Fibroblast of skin of right quadriceps (primary cell): ENCODE measurements around the gene PHF3.
A peak's percentile ranks its signal among the peaks of the same experiment; 100 is the strongest.

Experiments used
- DNase-seq: peaks from one replicate; pipeline ENCODE4 v3.0.0-alpha.2; 2013

PHF3 gene

GRCh38 chr6:63644668-63645326, 9.2 kb downstream of the PHF3 start:
- no peak for DNase-seq

GRCh38 chr6:63649269-63649668, 13.7 kb downstream of the PHF3 start:
- DNase-seq = no peak

- DNase-seq = no peak
These were observed 14.3 kb downstream of the PHF3 start for GRCh38 chr6:63649847-63650265.

DNA sequence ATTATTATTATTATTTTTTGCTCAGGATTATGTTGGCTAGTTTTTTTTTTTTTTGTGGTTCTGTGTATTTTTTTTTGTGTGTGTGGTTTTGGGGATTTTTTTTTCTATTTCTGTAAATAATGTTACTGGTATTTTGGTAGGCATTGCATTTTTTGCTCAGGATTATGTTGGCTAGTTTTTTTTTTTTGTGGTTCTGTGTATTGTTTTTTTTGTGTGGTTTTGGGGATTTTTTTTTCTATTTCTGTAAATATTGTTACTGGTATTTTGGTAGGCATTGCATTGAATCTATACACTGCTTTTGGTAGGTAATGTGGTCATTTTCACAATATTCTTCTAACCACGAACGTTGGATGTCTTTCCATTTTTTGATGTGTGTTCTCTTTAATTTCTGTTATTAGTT, 17.4 kb downstream of the PHF3 start:
- DNase-seq = no peak

DNA sequence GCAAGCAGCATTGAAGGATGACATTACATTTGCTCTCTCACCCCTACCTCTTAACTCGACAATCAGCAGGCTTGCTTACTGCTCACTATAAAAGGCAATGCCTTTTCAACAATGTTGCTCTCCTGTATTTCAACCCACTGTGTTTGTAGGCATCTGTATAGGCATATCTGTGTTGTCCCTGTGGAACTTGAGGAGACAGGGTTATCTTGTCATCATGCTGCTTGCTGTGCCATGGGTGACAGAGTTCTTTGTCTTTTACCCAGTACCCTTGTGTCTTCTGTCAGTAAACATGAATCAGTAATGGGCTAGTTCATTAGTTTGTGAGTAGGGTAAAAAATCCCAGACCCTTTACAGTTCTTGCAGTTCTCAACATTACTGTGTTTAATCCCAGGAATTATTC, 25.2 kb downstream of the PHF3 start:
- no peak for DNase-seq

- DNase-seq = no peak
These were observed 26.2 kb downstream of the PHF3 start for GRCh38 chr6:63661769-63662168.

DNA sequence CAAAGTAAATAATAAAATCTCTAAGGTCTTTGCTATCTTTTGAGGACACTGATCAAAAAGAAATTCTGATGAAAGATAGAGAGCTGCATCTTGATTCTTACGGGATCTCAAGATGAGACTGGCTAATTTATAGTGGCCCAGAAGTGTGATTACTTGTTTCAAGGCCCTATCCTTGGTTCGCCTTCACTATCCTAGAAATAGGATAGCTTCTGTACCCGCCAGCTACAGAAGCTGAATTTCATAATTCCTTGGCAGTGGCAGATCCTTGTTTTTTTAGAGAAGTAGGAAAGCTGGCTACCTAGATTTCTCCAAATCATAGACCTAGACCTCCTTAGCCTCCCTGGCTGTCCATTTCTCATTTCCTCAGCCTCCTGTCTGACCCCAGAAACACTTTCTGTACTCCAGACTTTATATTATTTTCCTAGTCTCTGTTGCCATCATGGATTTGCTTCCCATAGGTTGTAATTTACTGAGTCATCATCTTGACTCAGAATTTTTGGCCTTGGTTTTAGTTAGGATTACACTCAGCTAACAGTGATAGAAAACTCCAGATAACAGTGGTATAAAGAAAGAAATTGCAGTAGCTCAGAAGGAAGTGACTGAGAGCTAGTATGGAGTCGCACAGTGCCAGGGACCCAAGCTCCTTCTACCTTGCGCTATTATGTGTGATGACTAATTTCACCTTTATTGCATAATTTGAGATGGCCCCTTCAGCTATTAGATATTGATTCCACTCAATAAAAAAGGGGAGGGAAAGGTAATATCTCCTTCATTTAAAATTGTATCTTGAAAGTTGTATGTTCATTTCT, 27.7 kb downstream of the PHF3 start:
- peak; percentile 75 for DNase-seq

- DNase-seq = no peak
These were observed 28.3 kb downstream of the PHF3 start for GRCh38 chr6:63663956-63664281.

DNA sequence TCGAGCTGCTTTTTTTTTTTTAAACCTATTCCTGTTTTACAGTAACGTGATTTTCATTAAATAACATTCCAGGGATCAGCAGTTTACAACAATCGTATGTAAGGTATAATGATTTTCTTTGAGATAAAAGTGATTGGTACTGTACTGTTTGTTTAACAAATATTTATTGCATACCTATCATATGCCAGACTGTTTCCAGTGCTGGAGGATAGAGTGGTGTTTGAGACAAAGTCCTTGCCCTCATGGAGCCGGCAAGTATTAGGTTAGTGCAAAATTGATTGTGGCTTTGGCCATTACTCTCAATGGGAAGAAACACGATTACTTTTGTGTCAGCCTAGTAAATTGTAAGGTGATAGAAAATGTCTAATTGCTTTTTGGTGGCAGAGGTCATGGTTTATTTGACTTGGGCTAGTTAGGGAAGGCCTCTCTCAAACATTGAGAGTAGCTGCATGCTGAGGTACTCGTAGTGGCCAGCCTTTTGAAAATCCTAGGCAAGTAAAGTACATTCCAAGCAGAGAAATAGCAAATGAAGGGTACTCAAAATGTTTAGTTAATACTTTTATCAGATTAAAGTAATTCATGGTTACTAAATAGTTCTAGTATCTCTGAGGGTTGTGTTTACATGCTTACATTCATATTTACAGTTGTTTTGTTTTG, 35.6 kb downstream of the PHF3 start:
- no peak for DNase-seq

DNA sequence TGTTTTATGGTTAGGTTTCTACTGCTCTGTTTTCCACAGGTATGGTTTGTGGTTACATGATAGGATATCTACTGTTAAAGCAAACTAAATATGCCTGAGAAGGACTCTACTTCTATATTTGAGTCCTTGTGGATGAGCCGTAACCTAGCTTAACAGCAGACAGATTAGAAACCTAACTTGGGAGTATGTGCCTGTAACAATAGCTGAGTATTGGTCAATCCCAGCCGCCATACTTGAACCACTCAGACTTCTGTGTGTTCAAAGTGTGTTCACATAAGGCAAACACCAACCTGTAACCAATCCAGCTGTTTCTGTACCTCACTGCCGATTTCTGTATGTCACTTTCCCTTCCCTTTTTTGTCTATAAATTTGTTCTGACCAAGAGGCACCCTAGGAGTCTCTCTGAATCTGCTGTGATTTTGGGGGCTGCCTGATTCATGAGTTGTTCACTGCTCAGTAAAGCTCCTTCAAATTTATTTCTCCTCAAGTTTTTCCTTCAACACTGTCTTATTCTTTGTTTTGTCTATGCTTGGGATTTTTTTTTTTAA, 37.1 kb downstream of the PHF3 start:
- DNase-seq = no peak

- DNase-seq = no peak
These were observed 38.1 kb downstream of the PHF3 start for GRCh38 chr6:63673692-63674091.

- DNase-seq = no peak
These were observed 39.0 kb downstream of the PHF3 start for GRCh38 chr6:63674635-63675034.

- no peak for DNase-seq
These were observed 39.5 kb downstream of the PHF3 start for GRCh38 chr6:63675138-63675537.

DNA sequence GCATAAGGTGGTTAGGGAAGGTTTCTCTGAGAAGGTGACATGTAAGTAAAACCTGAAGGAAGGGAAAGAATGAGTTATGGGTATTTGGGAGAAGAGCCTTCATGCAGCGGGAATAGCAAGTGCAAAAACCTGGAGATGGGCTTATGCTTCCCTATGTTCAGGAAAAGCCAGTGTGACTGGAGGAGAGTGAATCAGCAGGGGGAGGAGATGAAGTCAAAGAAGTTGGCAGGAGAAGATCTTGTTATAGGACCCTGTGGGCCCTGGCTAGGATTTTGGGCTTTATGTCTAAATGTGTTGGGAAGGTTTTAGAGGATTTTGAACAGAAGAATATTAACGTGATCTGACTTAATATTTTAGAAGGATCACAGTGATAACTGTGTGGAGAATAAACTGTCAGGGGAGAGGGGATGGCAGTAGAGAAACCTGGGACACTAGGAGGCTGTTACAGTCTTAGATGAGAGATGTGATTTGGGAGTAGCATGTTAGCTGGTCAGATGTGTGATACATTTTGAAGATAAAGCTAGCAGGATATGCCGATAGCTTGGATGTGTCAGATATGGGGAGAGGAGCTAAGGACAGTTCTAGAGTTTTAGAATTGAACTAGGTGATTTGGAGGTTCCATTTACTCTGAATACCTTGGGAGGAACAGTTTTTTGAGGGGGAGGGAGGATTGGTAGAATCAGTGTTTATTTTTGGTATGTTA, 41.0 kb downstream of the PHF3 start:
- peak; percentile 5 for DNase-seq

DNA sequence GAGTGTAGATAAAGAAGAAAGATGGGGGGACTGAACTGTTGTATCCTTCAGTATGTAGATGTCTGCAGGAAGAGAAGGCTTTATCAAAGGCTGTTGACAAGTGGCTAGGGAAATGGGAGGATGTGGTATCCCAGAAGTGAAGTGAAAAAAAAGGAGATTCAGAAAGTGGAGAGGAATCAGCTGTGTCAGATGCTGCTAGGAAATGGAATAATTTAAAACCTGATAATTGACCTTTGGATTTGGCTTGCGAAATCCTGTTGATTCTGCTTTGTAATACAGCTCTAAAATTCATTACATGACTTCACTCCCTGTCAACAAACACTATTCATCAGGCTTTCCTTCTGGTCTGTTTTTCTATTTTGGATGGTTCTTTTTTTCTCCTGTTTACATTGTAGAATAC, 41.7 kb downstream of the PHF3 start:
- peak; percentile 37 for DNase-seq

DNA sequence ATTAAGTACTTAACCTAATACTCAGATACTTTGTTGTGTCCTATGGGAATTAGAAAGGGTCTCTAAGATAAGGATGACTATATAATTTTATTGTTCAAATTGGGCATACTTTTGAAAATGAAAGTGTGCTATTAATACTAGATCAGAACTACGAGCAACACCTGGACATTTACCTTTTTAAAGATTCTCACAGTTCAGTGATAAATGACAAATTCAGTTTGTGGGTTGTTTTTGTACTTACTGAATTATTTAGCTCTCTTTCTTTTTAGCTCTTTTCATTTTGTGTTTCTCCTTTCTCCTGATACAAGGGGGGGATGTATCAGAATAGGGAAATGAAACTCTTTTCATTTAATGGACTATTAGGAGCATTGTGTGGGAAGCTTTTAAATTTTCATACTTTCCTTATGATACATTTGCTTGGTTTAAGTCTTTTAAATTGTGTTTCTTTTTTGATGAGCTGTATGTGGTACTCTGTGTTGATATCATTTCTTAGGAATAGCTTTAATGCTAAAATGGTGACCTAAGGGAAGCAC, 47.5 kb downstream of the PHF3 start:
- no peak for DNase-seq

GRCh38 chr6:63685446-63686379, 50.1 kb downstream of the PHF3 start:
- DNase-seq = no peak

GRCh38 chr6:63689421-63689820, 53.8 kb downstream of the PHF3 start:
- no peak for DNase-seq

- DNase-seq = no peak
These were observed 54.6 kb downstream of the PHF3 start for GRCh38 chr6:63690221-63690620.

DNA sequence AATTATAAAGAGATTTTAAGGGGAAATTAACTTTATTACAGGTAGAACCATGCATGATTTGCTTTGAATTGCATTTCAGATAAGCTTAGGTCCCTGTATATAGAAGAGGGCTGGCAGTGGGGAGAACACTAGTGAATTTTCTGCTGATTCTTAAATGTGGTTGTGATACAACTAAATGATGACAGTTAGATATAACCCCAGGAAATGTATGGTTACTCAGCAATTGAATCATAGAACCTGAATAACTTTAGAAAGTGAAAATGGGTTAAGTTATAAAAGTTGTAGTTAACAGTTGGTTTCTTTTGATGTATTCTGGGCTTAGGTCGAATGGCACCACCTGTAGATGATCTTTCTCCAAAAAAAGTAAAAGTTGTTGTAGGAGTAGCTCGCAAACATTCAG, 70.1 kb downstream of the PHF3 start:
- DNase-seq = no peak

DNA sequence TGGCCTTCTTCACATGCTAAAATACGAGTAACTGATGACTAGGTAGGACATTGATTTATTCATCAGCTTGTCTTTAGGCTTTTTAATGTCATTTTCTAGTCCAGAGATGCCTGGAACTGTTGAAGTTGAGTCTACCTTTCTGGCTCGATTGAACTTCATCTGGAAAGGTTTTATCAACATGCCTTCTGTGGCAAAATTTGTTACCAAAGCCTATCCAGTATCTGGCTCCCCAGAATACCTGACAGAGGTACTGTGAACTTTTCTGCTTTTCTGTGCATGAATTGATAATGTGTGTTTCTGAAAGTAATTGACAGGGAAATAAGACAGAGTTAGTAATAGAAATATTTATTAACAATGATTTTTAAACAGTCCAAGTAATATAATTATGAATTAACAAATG, 71.0 kb downstream of the PHF3 start:
- no peak for DNase-seq

GRCh38 chr6:63708631-63709030, 73.0 kb downstream of the PHF3 start:
- no peak for DNase-seq
